ENCODE measurements around the gene RAPGEF5. TPM values are rescaled to one million over a fixed set of nuclear protein-coding genes. Genes with fewer than 3 reads are reported as not detected.

RAPGEF5 gene
- total RNA-seq, 1 experiment from 2014 or later, result 15.6 TPM

DNA sequence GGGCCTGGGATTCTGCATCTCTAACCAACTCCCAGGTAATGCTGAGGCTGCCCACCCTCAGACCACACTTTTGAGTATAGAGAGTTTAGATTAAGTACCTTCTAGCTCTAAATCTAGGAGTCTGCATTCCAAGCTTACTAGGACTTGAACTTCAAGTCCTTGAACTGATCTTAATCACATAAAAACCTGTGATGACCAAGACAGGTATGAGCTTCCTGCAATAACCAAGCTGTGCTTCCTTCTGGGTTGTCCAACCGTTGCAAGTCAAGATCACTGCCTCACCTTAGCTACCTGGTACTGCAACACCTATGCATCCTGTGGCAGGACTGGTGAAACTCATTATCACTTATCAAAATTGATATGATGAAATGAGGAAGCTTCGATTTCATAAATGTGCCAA, 32.9 kb upstream of the RAPGEF5 start:
- Histone ChIP-seq H3K9ac (ENCODE audit: low read length) (no peak overlapping the region), H3K4me2 (ENCODE audit: low read length) (no peak overlapping the region), H3K36me3 (ENCODE audit: control insufficient read depth in 1 of 2, insufficient read depth in 2 of 2, low read length in 2 of 2) (no peaks in the 10 kb centered on the region), H3K27me3 (ENCODE audit: insufficient read depth, low read length) (peaks cover 9% of the 10 kb centered on the region; the same call in 1 of the 2 replicates), H3K4me1 (ENCODE audit: control insufficient read depth in 1 of 2, insufficient read depth in 2 of 2, low read length in 2 of 2) (no peaks in the 10 kb centered on the region), H2AFZ (ENCODE audit: low read depth, low read length, poor library complexity, severe bottlenecking) (no peak overlapping the region), H3K9me2 (ENCODE audit: insufficient read depth) (no peaks in the 10 kb centered on the region), H4K20me1 (ENCODE audit: insufficient read depth) (no peaks in the 10 kb centered on the region), H3K79me2 (ENCODE audit: insufficient read depth, low read length) (no peaks in the 10 kb centered on the region), H3K4me3 (replicated peaks in 1 of 2; ENCODE audit: low read depth in 1 of 2, low read length in 2 of 2) (no peak overlapping the region), H3K9me3 (ENCODE audit: control insufficient read depth in 1 of 2, insufficient read depth in 1 of 2, low read depth in 1 of 2, low read length in 2 of 2) (no peaks in the 10 kb centered on the region), H3K27ac (ENCODE audit: low read depth, low read length) (no peak overlapping the region)
- BruUV-seq (replicated peaks), result no TSS peak
- intact Hi-C loops (cut with micrococcal nuclease), result no loop called here
- ATAC-seq (no peak), DNase-seq (ENCODE audit: low read depth, low spot score) (no peak)
- ChIA-PET POLR2A (no interaction called here), CTCF (no interaction called here), RAD21 (ENCODE audit: low non-redundant PET in 1 of 2, low total read pairs in 2 of 2, uncharacterized antibody in 2 of 2, unreplicated experiment in 2 of 2) (no interaction called here)
- no peak for TF ChIP-seq RAD21 (IDR thresholded peaks at IDR 0.05; ENCODE audit: low read depth)
- TF ChIP-seq EGR1 (IDR thresholded peaks at IDR 0.05; ENCODE audit: low read depth), result no peak
- no peak for TF ChIP-seq EZH2 (IDR thresholded peaks at IDR 0.05)
- TF ChIP-seq POLR2AphosphoS5 (IDR thresholded peaks at IDR 0.05; ENCODE audit: low read depth, low read length), result no peak
- TF ChIP-seq JUND (IDR thresholded peaks at IDR 0.05), result no peak
- TF ChIP-seq ELF1 (IDR thresholded peaks at IDR 0.05; ENCODE audit: borderline replicate concordance, low read depth), result no peak
- no peak for TF ChIP-seq YY1 (IDR thresholded peaks at IDR 0.05; ENCODE audit: extremely low read depth, insufficient replicate concordance, low read depth, low read length)
- TF ChIP-seq TCF7L2 (IDR thresholded peaks at IDR 0.05; ENCODE audit: borderline replicate concordance, extremely low read depth, insufficient read depth, insufficient read length), result no peak
- TF ChIP-seq ZNF274 (IDR thresholded peaks at IDR 0.05; ENCODE audit: low read depth, low read length), result no peak
- no peak for TF ChIP-seq FOSL1 (IDR thresholded peaks at IDR 0.05; ENCODE audit: low read depth)
- TF ChIP-seq, protein P1, sequence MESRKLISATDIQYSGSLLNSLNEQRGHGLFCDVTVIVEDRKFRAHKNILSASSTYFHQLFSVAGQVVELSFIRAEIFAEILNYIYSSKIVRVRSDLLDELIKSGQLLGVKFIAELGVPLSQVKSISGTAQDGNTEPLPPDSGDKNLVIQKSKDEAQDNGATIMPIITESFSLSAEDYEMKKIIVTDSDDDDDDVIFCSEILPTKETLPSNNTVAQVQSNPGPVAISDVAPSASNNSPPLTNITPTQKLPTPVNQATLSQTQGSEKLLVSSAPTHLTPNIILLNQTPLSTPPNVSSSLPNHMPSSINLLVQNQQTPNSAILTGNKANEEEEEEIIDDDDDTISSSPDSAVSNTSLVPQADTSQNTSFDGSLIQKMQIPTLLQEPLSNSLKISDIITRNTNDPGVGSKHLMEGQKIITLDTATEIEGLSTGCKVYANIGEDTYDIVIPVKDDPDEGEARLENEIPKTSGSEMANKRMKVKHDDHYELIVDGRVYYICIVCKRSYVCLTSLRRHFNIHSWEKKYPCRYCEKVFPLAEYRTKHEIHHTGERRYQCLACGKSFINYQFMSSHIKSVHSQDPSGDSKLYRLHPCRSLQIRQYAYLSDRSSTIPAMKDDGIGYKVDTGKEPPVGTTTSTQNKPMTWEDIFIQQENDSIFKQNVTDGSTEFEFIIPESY (IDR thresholded peaks at IDR 0.05; ENCODE audit: extremely low read depth, insufficient replicate concordance, low read length), result no peak
- TF ChIP-seq, protein P2, sequence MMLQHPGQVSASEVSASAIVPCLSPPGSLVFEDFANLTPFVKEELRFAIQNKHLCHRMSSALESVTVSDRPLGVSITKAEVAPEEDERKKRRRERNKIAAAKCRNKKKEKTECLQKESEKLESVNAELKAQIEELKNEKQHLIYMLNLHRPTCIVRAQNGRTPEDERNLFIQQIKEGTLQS (IDR thresholded peaks at IDR 0.05), result no peak
- TF ChIP-seq SP1 (IDR thresholded peaks at IDR 0.05; ENCODE audit: low read depth), result no peak
- TF ChIP-seq SRF (IDR thresholded peaks at IDR 0.05; ENCODE audit: low read depth), result no peak
- TF ChIP-seq, protein P3, sequence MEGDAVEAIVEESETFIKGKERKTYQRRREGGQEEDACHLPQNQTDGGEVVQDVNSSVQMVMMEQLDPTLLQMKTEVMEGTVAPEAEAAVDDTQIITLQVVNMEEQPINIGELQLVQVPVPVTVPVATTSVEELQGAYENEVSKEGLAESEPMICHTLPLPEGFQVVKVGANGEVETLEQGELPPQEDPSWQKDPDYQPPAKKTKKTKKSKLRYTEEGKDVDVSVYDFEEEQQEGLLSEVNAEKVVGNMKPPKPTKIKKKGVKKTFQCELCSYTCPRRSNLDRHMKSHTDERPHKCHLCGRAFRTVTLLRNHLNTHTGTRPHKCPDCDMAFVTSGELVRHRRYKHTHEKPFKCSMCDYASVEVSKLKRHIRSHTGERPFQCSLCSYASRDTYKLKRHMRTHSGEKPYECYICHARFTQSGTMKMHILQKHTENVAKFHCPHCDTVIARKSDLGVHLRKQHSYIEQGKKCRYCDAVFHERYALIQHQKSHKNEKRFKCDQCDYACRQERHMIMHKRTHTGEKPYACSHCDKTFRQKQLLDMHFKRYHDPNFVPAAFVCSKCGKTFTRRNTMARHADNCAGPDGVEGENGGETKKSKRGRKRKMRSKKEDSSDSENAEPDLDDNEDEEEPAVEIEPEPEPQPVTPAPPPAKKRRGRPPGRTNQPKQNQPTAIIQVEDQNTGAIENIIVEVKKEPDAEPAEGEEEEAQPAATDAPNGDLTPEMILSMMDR (IDR thresholded peaks at IDR 0.05 in 2 of 3, conservative IDR thresholded peaks at IDR 0.05 in 1 of 3; ENCODE audit: borderline replicate concordance in 1 of 3, insufficient read depth in 1 of 3, low read depth in 2 of 3, low read length in 2 of 3), result no peak
- TF ChIP-seq, protein P4, sequence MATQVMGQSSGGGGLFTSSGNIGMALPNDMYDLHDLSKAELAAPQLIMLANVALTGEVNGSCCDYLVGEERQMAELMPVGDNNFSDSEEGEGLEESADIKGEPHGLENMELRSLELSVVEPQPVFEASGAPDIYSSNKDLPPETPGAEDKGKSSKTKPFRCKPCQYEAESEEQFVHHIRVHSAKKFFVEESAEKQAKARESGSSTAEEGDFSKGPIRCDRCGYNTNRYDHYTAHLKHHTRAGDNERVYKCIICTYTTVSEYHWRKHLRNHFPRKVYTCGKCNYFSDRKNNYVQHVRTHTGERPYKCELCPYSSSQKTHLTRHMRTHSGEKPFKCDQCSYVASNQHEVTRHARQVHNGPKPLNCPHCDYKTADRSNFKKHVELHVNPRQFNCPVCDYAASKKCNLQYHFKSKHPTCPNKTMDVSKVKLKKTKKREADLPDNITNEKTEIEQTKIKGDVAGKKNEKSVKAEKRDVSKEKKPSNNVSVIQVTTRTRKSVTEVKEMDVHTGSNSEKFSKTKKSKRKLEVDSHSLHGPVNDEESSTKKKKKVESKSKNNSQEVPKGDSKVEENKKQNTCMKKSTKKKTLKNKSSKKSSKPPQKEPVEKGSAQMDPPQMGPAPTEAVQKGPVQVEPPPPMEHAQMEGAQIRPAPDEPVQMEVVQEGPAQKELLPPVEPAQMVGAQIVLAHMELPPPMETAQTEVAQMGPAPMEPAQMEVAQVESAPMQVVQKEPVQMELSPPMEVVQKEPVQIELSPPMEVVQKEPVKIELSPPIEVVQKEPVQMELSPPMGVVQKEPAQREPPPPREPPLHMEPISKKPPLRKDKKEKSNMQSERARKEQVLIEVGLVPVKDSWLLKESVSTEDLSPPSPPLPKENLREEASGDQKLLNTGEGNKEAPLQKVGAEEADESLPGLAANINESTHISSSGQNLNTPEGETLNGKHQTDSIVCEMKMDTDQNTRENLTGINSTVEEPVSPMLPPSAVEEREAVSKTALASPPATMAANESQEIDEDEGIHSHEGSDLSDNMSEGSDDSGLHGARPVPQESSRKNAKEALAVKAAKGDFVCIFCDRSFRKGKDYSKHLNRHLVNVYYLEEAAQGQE (IDR thresholded peaks at IDR 0.05; ENCODE audit: low read depth), result no peak
